Neural cell (in vitro differentiated cells): ENCODE results near the gene RNU6-9. TPM values are rescaled to one million over a fixed set of nuclear protein-coding genes. Genes with fewer than 3 reads are reported as not detected.

ENCODE experiments used
- H2AFZ ChIP-seq: fragments of 200-600, 300-800 bp; sonication (generic), shearing (Covaris generic); 2 replicates; pipeline ENCODE4 v1.6.0; 2014; ENCODE audit warnings: low read depth, mild to moderate bottlenecking, antibody characterized with exemption, low read length, moderate library complexity
- H3F3A ChIP-seq: fragments of 200-600 bp; shearing (Covaris generic); 2 replicates; pipeline ENCODE4 v1.6.1; 2016; ENCODE audit warnings: mild to moderate bottlenecking, moderate library complexity, mixed read lengths, antibody characterized with exemption, low read length; ENCODE audit not compliant: insufficient read depth, poor library complexity, severe bottlenecking
- H3K27ac ChIP-seq: fragments of 200-600, 300-800 bp; sonication (generic), shearing (Covaris generic); 2 replicates; pipeline ENCODE4 v1.5.1; 2014; ENCODE audit warnings: mild to moderate bottlenecking, low read length, moderate library complexity
- H3K27me3 ChIP-seq: fragments of 300-800, 200-600 bp; sonication (generic), shearing (Covaris generic); 2 replicates; pipeline ENCODE4 v1.6.0; 2014; ENCODE audit warnings: mild to moderate bottlenecking, low read depth, low read length, moderate library complexity; ENCODE audit not compliant: insufficient read depth
- H3K36me3 ChIP-seq: fragments of 300-800, 200-600 bp; sonication (generic), shearing (Covaris generic); 2 replicates; pipeline ENCODE4 v1.5.1; 2014; ENCODE audit warnings: mild to moderate bottlenecking, antibody characterized with exemption, low read length, moderate library complexity; ENCODE audit not compliant: insufficient read depth
- H3K4me2 ChIP-seq: fragments of 300-800, 200-600 bp; sonication (generic), shearing (Covaris generic); 2 replicates; pipeline ENCODE4 v1.6.0; 2014; ENCODE audit warnings: mild to moderate bottlenecking, low read length
- H3K4me3 ChIP-seq: fragments of 300-800, 200-600 bp; sonication (generic), shearing (Covaris generic); 2 replicates; pipeline ENCODE4 v1.5.1; 2014; ENCODE audit warnings: mild to moderate bottlenecking, low read length, moderate library complexity
- H3K79me2 ChIP-seq: fragments of 200-600 bp; shearing (Covaris generic); replicated peaks from 2 replicates; pipeline ENCODE4 v1.6.0; 2014; ENCODE audit warnings: mild to moderate bottlenecking, low read length, moderate library complexity; ENCODE audit not compliant: insufficient read depth
- H3K9ac ChIP-seq: fragments of 300-800, 200-600 bp; sonication (generic), shearing (Covaris generic); 2 replicates; pipeline ENCODE4 v1.6.1; 2016; ENCODE audit warnings: mild to moderate bottlenecking, low read length, mixed read lengths
- H3K9me2 ChIP-seq: fragments of 200-600 bp; shearing (Covaris generic); 2 replicates; pipeline ENCODE4 v1.6.1; 2016; ENCODE audit warnings: mild to moderate bottlenecking, low read length, mixed read lengths; ENCODE audit not compliant: insufficient read depth
- H3K9me3 ChIP-seq: fragments of 200-600, 300-800 bp; sonication (generic), shearing (Covaris generic); 2 replicates; pipeline ENCODE4 v1.6.1; 2016; ENCODE audit warnings: mild to moderate bottlenecking, mixed run types, low read length, moderate library complexity, mixed read lengths
- H4K20me1 ChIP-seq: fragments of 200-600 bp; shearing (Covaris generic); 2 replicates; pipeline ENCODE4 v1.6.1; 2016; ENCODE audit warnings: mild to moderate bottlenecking, mixed run types; ENCODE audit not compliant: insufficient read depth
- EP300 ChIP-seq: fragments of 450-650 bp; conservative IDR thresholded peaks from 2 replicates; pipeline ENCODE4 v1.6.1; 2014; ENCODE audit warnings: antibody characterized with exemption, mild to moderate bottlenecking, moderate library complexity; ENCODE audit not compliant: poor library complexity, severe bottlenecking
- EZH2 ChIP-seq: fragments of 200-600, 300-800 bp; shearing (Covaris generic), sonication (generic); IDR thresholded peaks from 2 replicates; pipeline ENCODE4 v1.6.1; 2014; ENCODE audit warnings: antibody characterized with exemption, low read length, borderline replicate concordance, mild to moderate bottlenecking; ENCODE audit not compliant: insufficient read depth, poor library complexity, severe bottlenecking
- MXI1 ChIP-seq: fragments of 450-650 bp; conservative IDR thresholded peaks from 2 replicates; pipeline ENCODE4 v1.6.1; 2014; ENCODE audit warnings: antibody characterized with exemption, mild to moderate bottlenecking; ENCODE audit not compliant: poor library complexity, severe bottlenecking
- POLR2AphosphoS5 ChIP-seq: IDR thresholded peaks from 2 replicates; pipeline ENCODE4 v1.6.1; 2012
- RAD21 ChIP-seq: fragments of 450-650 bp; conservative IDR thresholded peaks from 2 replicates; pipeline ENCODE4 v1.6.1; 2014; ENCODE audit warnings: antibody characterized with exemption, mild to moderate bottlenecking, moderate library complexity
- SMC3 ChIP-seq: fragments of 450-650 bp; conservative IDR thresholded peaks from 2 replicates; pipeline ENCODE4 v1.6.1; 2014; ENCODE audit warnings: antibody characterized with exemption, mild to moderate bottlenecking, moderate library complexity; ENCODE audit not compliant: poor library complexity
- TAF1 ChIP-seq: IDR thresholded peaks from 2 replicates; pipeline ENCODE4 v1.6.1; 2012; ENCODE audit warnings: low read depth
- polyA plus RNA-seq: library from polyadenylated mRNA; depleted of rRNA; stranded (reverse); fragments of >200 nt; gene quantifications from 2 replicates; pipeline ENCODE4 v1.2.3, GENCODE V29; 2014
- TF ChIP-seq, protein P1 (sequence below): IDR thresholded peaks from 2 replicates; pipeline ENCODE4 v1.6.1; 2012; ENCODE audit warnings: borderline replicate concordance
- TF ChIP-seq, protein P2 (sequence below): fragments of 450-650 bp; IDR thresholded peaks from 2 replicates; pipeline ENCODE4 v1.5.1; 2014; ENCODE audit warnings: antibody characterized with exemption, mild to moderate bottlenecking, moderate library complexity; ENCODE audit not compliant: poor library complexity, severe bottlenecking

Gene RNU6-9
- polyA plus RNA-seq, 1 donor from 2014 or later: not detected

DNA sequence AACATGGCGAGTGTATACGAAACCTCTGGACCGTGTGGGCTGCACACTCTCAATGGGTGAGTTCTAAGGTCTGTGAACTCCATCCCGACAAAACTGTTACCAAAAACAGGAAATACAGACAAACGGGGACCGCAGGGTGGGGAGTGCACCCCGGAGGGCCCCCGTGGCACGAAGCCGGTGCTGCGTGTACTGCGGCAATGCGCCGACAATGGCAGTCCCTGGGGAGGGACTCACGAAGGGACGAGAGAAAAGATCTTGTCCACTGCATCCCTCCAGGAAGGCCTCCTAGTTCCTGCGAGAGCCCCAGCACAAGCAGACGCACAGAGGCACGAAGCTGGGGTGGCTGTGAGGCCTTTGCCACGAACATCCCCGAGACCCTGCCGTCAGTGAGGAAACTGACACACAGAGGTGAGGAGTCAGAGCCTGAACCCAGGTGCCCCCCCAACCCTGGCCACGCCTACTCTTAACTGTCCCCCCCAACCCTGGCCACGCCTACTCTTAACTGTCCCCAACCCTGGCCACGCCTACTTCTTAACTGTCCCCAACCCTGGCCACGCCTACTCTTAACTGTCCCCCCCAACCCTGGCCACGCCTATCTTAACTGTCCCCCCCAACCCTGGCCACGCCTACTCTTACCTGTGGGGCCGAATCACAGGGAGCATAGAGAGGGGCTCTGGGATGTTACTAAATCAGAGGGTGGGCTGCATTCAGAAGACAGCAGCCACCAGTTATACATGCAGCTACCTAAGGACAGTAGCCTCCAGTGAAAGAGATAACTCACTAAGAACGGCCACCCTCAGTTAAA is 4.5 kb upstream of the RNU6-9 start:
- Histone ChIP-seq H3K36me3 (no peaks in the 10 kb centered on the region), H3K27me3 (no peaks in the 10 kb centered on the region), H3K27ac (no peak overlapping the region), H3K79me2 (peaks cover 6% of the 10 kb centered on the region), H3F3A (no peaks in the 10 kb centered on the region), H3K4me3 (no peak overlapping the region), H2AFZ (no peak overlapping the region), H3K9me2 (no peaks in the 10 kb centered on the region), H3K4me2 (no peak overlapping the region), H4K20me1 (no peaks in the 10 kb centered on the region), H3K9ac (no peak overlapping the region), H3K9me3 (no peaks in the 10 kb centered on the region)
- TF ChIP-seq, protein P1, sequence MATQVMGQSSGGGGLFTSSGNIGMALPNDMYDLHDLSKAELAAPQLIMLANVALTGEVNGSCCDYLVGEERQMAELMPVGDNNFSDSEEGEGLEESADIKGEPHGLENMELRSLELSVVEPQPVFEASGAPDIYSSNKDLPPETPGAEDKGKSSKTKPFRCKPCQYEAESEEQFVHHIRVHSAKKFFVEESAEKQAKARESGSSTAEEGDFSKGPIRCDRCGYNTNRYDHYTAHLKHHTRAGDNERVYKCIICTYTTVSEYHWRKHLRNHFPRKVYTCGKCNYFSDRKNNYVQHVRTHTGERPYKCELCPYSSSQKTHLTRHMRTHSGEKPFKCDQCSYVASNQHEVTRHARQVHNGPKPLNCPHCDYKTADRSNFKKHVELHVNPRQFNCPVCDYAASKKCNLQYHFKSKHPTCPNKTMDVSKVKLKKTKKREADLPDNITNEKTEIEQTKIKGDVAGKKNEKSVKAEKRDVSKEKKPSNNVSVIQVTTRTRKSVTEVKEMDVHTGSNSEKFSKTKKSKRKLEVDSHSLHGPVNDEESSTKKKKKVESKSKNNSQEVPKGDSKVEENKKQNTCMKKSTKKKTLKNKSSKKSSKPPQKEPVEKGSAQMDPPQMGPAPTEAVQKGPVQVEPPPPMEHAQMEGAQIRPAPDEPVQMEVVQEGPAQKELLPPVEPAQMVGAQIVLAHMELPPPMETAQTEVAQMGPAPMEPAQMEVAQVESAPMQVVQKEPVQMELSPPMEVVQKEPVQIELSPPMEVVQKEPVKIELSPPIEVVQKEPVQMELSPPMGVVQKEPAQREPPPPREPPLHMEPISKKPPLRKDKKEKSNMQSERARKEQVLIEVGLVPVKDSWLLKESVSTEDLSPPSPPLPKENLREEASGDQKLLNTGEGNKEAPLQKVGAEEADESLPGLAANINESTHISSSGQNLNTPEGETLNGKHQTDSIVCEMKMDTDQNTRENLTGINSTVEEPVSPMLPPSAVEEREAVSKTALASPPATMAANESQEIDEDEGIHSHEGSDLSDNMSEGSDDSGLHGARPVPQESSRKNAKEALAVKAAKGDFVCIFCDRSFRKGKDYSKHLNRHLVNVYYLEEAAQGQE: no peak
- TF ChIP-seq EZH2: no peak
- TF ChIP-seq SMC3: no peak
- TF ChIP-seq POLR2AphosphoS5: no peak
- no peak for TF ChIP-seq MXI1
- TF ChIP-seq, protein P2, sequence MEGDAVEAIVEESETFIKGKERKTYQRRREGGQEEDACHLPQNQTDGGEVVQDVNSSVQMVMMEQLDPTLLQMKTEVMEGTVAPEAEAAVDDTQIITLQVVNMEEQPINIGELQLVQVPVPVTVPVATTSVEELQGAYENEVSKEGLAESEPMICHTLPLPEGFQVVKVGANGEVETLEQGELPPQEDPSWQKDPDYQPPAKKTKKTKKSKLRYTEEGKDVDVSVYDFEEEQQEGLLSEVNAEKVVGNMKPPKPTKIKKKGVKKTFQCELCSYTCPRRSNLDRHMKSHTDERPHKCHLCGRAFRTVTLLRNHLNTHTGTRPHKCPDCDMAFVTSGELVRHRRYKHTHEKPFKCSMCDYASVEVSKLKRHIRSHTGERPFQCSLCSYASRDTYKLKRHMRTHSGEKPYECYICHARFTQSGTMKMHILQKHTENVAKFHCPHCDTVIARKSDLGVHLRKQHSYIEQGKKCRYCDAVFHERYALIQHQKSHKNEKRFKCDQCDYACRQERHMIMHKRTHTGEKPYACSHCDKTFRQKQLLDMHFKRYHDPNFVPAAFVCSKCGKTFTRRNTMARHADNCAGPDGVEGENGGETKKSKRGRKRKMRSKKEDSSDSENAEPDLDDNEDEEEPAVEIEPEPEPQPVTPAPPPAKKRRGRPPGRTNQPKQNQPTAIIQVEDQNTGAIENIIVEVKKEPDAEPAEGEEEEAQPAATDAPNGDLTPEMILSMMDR: no peak
- TF ChIP-seq RAD21: no peak
- TF ChIP-seq TAF1: no peak
- no peak for TF ChIP-seq EP300

DNA sequence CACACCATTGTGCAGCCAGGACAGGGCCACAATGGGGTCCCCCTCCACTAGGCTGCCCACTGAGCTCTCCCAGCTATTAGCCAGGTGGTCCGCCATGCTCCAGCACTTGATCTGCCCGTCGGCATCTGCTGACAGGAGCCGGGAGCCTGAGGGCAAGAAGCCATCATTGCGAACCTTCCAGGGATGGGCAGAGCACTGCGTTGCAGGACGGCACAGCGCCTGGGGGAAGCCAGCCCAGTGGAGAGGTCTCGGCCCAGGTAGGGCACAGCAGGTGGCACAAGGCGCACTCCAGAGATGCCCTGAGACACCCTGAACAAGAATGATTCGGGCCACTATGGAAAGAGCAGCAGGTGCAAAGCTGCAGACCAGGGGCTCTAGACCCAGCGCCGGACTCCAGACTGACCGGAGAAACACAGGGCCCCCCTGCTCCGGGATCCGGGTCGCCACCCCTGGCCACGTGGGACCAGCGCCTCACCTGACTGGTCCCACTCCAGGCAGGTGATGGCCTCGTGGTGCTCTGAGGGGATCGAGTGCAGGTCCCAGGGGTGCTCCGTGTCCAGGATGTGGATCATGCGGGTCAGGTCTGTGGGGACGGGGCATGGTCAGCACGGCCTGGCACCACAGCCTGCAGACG is 3.5 kb upstream of the RNU6-9 start:
- no peaks in the 10 kb centered on the region for H3K36me3 ChIP-seq
- no peaks in the 10 kb centered on the region for H3K27me3 ChIP-seq
- H3K9me2 ChIP-seq: no peaks in the 10 kb centered on the region
- H3K4me3 ChIP-seq: no peak overlapping the region
- H3K9me3 ChIP-seq: no peaks in the 10 kb centered on the region
- no peak overlapping the region for H3K4me2 ChIP-seq
- TF ChIP-seq POLR2AphosphoS5 (no peak), RAD21 (no peak), EZH2 (no peak), EP300 (no peak), MXI1 (no peak), TAF1 (no peak), SMC3 (no peak)
- TF ChIP-seq, protein P2: no peak
- TF ChIP-seq, protein P1: no peak
- H3K79me2 ChIP-seq: peaks cover 6% of the 10 kb centered on the region
- H4K20me1 ChIP-seq: no peaks in the 10 kb centered on the region
- H3K9ac ChIP-seq: no peak overlapping the region
- no peaks in the 10 kb centered on the region for H3F3A ChIP-seq
- no peak overlapping the region for H3K27ac ChIP-seq
- no peak overlapping the region for H2AFZ ChIP-seq
